ENCODE data around the gene MMP24OS.

The MMP24OS gene

GRCh38 chr20:35290186-35290886 is 12.4 kb upstream of the MMP24OS start:
- no peak for DNase-seq

- no peak for DNase-seq
Observed at GRCh38 chr20:35288325-35289060, 10.6 kb upstream of the MMP24OS start.

GRCh38 chr20:35287509-35288324 is 9.8 kb upstream of the MMP24OS start:
- DNase-seq: no peak

GRCh38 chr20:35286899-35287508 is 9.1 kb upstream of the MMP24OS start:
- DNase-seq: no peak

GRCh38 chr20:35286077-35286898 is 8.4 kb upstream of the MMP24OS start:
- DNase-seq: no peak

GRCh38 chr20:35285806-35286076 is 7.8 kb upstream of the MMP24OS start:
- DNase-seq: no peak

- DNase-seq: no peak
Observed at GRCh38 chr20:35284992-35285805, 7.3 kb upstream of the MMP24OS start.

- DNase-seq: peak; percentile 44
Observed at GRCh38 chr20:35284267-35284991, 6.5 kb upstream of the MMP24OS start, which contains the start of gene EIF6. Gene EIF6, minus strand, starts transcription at chr20:35284772. Its CDS starts 285 bp downstream, at chr20:35284487.

- no peak for DNase-seq
Observed at GRCh38 chr20:35283441-35284266, 5.7 kb upstream of the MMP24OS start.

GRCh38 chr20:35281506-35282101 is 3.7 kb upstream of the MMP24OS start:
- no peak for DNase-seq

GRCh38 chr20:35280523-35280922 is 2.6 kb upstream of the MMP24OS start:
- no peak for DNase-seq

- no peak for DNase-seq
Observed at GRCh38 chr20:35279533-35280174, 1.7 kb upstream of the MMP24OS start.

GRCh38 chr20:35279040-35279439 is 1.1 kb upstream of the MMP24OS start:
- DNase-seq: no peak

GRCh38 chr20:35277127-35277526 is 795 bp downstream of the MMP24OS start:
- no peak for DNase-seq

GRCh38 chr20:35276408-35276807 is 1.5 kb downstream of the MMP24OS start:
- DNase-seq: no peak

GRCh38 chr20:35275741-35276251 is 2.1 kb downstream of the MMP24OS start:
- no peak for DNase-seq

- no peak for DNase-seq
Observed at GRCh38 chr20:35274172-35275092, 3.5 kb downstream of the MMP24OS start.

Data from NCI-H2107 (cell line).